ENCODE results near the gene SPDYE17. TPM values are rescaled to one million over a fixed set of nuclear protein-coding genes. Genes with fewer than 3 reads are reported as not detected.
"Not testable (repeated sequence)": the region's sequence is repeated elsewhere in the genome, so short reads cannot be mapped to it uniquely, and the experiment has no call there.

The SPDYE17 gene
- total RNA-seq, 2 experiments from 2014 or later: not detected

DNA sequence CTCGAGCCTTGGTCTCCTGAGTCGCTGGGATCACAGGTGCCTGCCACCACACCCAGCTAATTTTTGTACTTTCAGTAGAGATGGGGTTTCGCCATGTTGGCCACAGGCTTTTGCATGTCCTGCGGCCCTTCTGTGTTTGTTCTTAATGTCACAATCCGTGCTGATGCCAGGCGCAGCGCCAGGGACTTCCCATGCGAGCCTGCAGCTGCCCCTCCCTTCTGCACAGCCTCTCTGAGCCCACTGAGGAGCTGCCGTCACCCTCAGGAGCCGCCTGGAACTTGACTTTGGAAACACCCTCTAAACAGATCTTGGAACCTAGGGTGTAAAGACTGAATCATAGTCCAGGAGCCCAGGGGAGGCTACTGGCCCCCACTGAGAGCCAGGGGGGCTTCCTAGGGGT is 24.2 kb downstream of the SPDYE17 start:
- ATAC-seq: not testable (repeated sequence)

GRCh38 chr7:77006127-77007110 is 25.7 kb downstream of the SPDYE17 start:
- H3K9me3 Mint-ChIP-seq (ENCODE audit: low read depth); CTCF ChIA-PET; H3K4me1 Mint-ChIP-seq; POLR2A ChIA-PET; intact Hi-C loops (cut with DNase I, micrococcal nuclease); DNase-seq; H3K27ac Mint-ChIP-seq; ATAC-seq; H3K27me3 Mint-ChIP-seq; H3K4me3 Mint-ChIP-seq; H3K36me3 Mint-ChIP-seq (ENCODE audit: low read depth): not testable (repeated sequence)

More for the DNA sequence above, 24.2 kb downstream of the SPDYE17 start:
- H3K27me3 Mint-ChIP-seq; POLR2A ChIA-PET; H3K4me3 Mint-ChIP-seq; H3K9me3 Mint-ChIP-seq (ENCODE audit: low read depth); H3K36me3 Mint-ChIP-seq (ENCODE audit: low read depth); DNase-seq; H3K27ac Mint-ChIP-seq; H3K4me1 Mint-ChIP-seq; intact Hi-C loops (cut with DNase I, micrococcal nuclease); CTCF ChIA-PET: not testable (repeated sequence)

- POLR2A ChIA-PET: not testable (repeated sequence)
These were observed 26.6 kb downstream of the SPDYE17 start for GRCh38 chr7:77005461-77006057.

DNA sequence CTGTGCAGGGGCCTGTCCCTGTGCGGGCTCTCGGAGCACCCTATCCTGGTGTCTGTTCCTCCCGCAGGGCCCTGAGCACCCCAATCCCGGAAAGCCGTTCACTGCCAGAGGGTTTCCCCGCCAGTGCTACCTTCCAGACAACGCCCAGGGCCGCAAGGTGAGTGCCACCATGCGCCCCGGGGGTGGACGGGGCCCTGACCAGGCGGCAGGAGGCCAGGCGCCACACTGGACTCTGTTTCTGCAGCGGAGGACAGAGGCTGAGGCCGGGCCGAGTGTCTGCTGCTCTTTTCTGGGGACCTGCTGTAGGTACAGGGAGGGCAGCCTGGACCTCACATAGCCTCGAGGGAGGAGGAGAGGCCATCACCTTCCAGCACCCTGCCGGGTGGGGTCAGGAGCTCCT is 28.0 kb downstream of the SPDYE17 start:
- H3K9me3 Mint-ChIP-seq (ENCODE audit: low read depth); H3K4me3 Mint-ChIP-seq; H3K4me1 Mint-ChIP-seq; CTCF ChIA-PET; DNase-seq; POLR2A ChIA-PET; H3K27ac Mint-ChIP-seq; H3K36me3 Mint-ChIP-seq (ENCODE audit: low read depth); ATAC-seq; H3K27me3 Mint-ChIP-seq; intact Hi-C loops (cut with DNase I, micrococcal nuclease): not testable (repeated sequence)

More at GRCh38 chr7:77005461-77006057, 26.6 kb downstream of the SPDYE17 start:
- intact Hi-C loops (cut with DNase I, micrococcal nuclease); H3K4me1 Mint-ChIP-seq; H3K4me3 Mint-ChIP-seq; ATAC-seq; DNase-seq; H3K27me3 Mint-ChIP-seq; H3K27ac Mint-ChIP-seq; CTCF ChIA-PET; H3K36me3 Mint-ChIP-seq (ENCODE audit: low read depth); H3K9me3 Mint-ChIP-seq (ENCODE audit: low read depth): not testable (repeated sequence)

- CTCF ChIA-PET; ATAC-seq; DNase-seq; intact Hi-C loops (cut with DNase I, micrococcal nuclease); H3K27ac Mint-ChIP-seq; H3K4me1 Mint-ChIP-seq; POLR2A ChIA-PET; H3K27me3 Mint-ChIP-seq; H3K4me3 Mint-ChIP-seq; H3K36me3 Mint-ChIP-seq (ENCODE audit: low read depth); H3K9me3 Mint-ChIP-seq (ENCODE audit: low read depth): not testable (repeated sequence)
These were observed 28.9 kb downstream of the SPDYE17 start for GRCh38 chr7:77003241-77003640.

DNA sequence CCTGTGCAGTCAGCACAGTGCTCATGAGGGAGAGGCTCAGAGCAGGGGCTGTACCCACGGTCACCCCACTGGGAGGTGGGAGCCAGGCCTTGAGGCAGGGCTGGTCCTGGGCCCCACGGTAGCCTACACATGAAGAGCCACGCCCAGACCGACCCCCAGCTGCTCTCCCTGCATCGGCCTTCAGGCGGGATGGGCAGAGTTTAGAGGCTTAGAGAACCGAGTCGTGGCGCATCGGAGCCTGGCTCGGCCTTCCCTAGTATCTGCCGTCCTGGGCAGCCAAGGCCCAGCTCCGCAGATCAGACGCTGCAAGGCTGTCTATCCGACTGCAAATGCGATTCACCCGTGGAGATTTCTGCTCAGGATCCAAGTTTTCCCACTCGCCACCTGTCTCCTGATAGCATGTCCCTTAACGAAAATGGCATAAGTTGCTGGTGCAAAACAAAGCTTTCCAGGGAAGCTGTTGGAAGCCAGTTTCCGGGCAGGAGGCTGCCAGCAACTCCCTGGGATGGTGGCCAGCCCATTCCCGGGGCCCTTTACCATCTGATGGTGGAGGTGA is 29.4 kb downstream of the SPDYE17 start:
- H3K27me3 Mint-ChIP-seq; H3K9me3 Mint-ChIP-seq (ENCODE audit: low read depth); H3K4me1 Mint-ChIP-seq; CTCF ChIA-PET; H3K36me3 Mint-ChIP-seq (ENCODE audit: low read depth); ATAC-seq; POLR2A ChIA-PET; DNase-seq; intact Hi-C loops (cut with DNase I, micrococcal nuclease); H3K4me3 Mint-ChIP-seq; H3K27ac Mint-ChIP-seq: not testable (repeated sequence)

- CTCF ChIA-PET; H3K4me1 Mint-ChIP-seq; H3K27me3 Mint-ChIP-seq; H3K4me3 Mint-ChIP-seq; H3K27ac Mint-ChIP-seq; H3K9me3 Mint-ChIP-seq (ENCODE audit: low read depth); H3K36me3 Mint-ChIP-seq (ENCODE audit: low read depth); intact Hi-C loops (cut with DNase I, micrococcal nuclease); DNase-seq; POLR2A ChIA-PET; ATAC-seq: not testable (repeated sequence)
These were observed 30.1 kb downstream of the SPDYE17 start for GRCh38 chr7:77002104-77002503.

DNA sequence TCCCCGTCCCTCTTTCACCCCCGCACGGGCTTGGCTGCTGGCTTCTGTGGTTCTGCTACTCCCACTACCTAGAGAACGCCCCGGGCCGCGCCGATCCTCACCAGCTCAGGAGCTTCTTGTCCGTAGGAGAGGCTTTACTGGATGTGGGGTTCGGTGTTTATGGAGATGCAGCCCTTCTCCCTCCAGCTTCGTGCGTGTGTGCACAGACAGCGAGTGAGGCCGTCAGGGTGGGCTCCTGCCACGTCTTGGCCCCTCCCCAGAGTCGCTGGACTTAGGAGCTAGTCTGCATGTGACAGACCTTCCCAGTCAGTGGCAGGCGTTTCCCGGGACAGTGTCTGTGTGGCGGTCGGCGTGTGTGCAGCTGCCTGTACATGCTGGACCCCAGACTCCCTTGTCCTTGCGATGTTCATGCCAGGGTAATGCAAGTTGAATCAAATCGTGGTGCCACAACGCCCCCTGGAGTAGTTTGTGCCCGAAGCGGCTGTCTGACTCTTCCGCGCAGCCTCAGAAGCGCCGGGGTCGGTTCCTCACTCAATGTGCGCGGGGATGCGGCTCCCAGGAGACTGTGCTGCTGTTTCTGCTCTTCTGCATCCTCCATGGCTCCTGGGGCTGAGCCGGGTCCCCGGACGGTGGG is 32.6 kb downstream of the SPDYE17 start:
- H3K27ac Mint-ChIP-seq; CTCF ChIA-PET; H3K4me3 Mint-ChIP-seq; POLR2A ChIA-PET; H3K4me1 Mint-ChIP-seq; H3K36me3 Mint-ChIP-seq (ENCODE audit: low read depth); H3K9me3 Mint-ChIP-seq (ENCODE audit: low read depth); H3K27me3 Mint-ChIP-seq; DNase-seq; intact Hi-C loops (cut with DNase I, micrococcal nuclease): not testable (repeated sequence)
- ATAC-seq: peak; percentile 57

DNA sequence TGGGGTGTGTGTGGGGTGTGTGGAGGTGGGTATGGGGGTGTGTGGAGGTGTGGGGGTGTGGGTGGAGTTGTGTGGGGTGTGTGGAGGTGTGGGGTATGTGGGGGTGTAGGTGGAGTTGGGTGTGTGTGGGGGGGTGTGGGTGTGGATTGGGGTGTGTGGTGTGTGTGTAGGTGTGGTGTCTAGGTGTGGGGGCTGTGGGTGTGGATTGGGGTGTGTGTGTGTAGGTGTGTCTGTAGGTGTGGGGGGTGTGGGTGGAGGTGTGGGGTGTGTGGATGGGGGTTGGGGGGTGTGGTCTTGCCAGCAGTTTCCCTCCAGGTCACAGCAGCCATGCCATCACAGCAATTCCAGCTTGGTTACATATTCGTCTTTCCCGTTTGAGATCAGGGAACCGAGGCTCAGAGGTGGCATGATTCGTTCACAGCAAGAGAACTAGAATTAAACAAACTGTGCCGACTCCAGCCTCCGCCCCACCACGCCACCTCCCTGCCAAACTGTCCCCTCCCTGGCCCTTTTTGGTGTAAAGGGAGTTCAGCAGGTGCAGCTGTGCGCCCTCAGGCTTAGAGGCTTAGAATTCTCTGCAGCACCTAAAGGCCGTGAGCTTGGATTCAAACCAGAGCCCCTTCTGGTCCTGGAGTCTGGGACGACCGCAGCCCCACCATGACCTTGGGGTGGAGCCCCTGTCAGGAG is 33.3 kb downstream of the SPDYE17 start:
- H3K27me3 Mint-ChIP-seq; POLR2A ChIA-PET; H3K27ac Mint-ChIP-seq; H3K4me3 Mint-ChIP-seq; H3K36me3 Mint-ChIP-seq (ENCODE audit: low read depth); H3K9me3 Mint-ChIP-seq (ENCODE audit: low read depth); H3K4me1 Mint-ChIP-seq; intact Hi-C loops (cut with DNase I, micrococcal nuclease); CTCF ChIA-PET: not testable (repeated sequence)
- DNase-seq: peak; percentile 22
- peak; percentile 21 for ATAC-seq

- intact Hi-C loops (cut with DNase I, micrococcal nuclease): no loop called here
- DNase-seq: no peak
- Mint-ChIP-seq H3K27ac (no peak overlapping the region), H3K4me1 (no peaks in the 10 kb centered on the region), H3K36me3 (ENCODE audit: low read depth) (peaks cover 2% of the 10 kb centered on the region), H3K27me3 (no peaks in the 10 kb centered on the region), H3K9me3 (ENCODE audit: low read depth) (no peaks in the 10 kb centered on the region), H3K4me3 (no peak overlapping the region)
- ATAC-seq: no peak
- CTCF ChIA-PET: no interaction called here
- POLR2A ChIA-PET: no interaction called here
These were observed 33.9 kb downstream of the SPDYE17 start for GRCh38 chr7:76998285-76998589.

DNA sequence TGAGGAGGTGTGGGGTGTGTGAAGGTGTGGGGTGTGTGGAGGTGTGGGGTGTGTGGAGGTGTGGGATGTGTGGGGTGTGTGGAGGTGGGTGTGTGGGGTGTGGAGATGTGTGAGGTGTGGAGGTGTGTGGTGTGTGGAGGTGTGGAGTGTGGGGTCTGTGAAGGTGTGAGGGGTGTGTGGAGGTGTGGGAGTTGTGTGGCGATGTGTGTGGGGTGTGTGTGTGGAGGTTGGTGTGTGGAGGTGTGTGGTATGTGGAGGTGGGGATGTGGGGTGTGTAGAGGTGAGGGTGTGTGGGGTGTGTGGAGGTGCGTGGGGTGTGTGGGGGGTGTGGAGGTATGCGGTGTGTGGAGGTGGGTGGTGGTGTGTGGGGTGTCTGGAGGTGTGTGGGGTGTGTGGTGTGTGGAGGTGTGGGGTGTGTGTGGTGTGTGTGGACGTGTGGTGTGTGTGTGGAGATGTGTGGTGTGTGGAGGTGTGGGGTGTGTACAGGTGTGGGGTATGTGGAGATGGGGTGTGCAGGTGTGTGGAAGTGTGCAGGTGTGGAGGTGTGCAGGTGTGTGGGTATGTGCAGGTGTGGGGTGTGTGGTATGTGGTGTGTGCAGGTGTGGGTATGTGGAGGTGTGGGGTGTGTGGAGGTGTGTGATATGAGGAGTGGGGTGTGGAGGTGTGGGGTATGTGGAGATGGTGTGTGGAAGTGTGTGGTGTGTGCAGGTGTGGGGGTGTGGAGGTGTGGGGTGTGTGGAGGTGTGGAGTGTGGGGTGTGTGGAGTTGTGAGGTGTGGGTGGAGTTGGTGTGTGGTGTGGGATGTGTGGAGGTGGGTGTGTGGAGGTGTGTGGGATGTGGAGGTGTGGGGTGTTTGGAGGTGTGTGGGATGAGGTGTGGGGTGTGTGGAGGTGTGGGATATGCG is 34.5 kb downstream of the SPDYE17 start:
- Mint-ChIP-seq H3K36me3 (ENCODE audit: low read depth) (peaks cover 2% of the 10 kb centered on the region), H3K27me3 (no peaks in the 10 kb centered on the region), H3K9me3 (ENCODE audit: low read depth) (no peaks in the 10 kb centered on the region), H3K4me3 (no peak overlapping the region), H3K4me1 (no peaks in the 10 kb centered on the region), H3K27ac (no peak overlapping the region)
- ChIA-PET POLR2A (interaction anchor here (0.6 kb wide), 1 partner anchor 499 kb away, joined by 3 read pairs; no protein-coding TSS in a partner anchor), CTCF (no interaction called here)
- intact Hi-C loops (cut with DNase I, micrococcal nuclease): no loop called here
- no peak for DNase-seq
- peak; percentile 13 for ATAC-seq

All from activated CD4-positive, alpha-beta T cell treated with anti-CD3 and anti-CD28 coated beads for 36 hours (primary cell).